GM19035 (cell line): Measurements from ENCODE around the gene DHTKD1.
"Not testable (repeated sequence)": the region's sequence is repeated elsewhere in the genome, so short reads cannot be mapped to it uniquely, and the experiment has no call there.

Source experiments
- ATAC-seq: cut with Tn5 transposase; IDR thresholded peaks from one replicate; pipeline ENCODE4 v1.9.1; 2021; ENCODE audit not compliant: unreplicated experiment

Gene DHTKD1

DNA sequence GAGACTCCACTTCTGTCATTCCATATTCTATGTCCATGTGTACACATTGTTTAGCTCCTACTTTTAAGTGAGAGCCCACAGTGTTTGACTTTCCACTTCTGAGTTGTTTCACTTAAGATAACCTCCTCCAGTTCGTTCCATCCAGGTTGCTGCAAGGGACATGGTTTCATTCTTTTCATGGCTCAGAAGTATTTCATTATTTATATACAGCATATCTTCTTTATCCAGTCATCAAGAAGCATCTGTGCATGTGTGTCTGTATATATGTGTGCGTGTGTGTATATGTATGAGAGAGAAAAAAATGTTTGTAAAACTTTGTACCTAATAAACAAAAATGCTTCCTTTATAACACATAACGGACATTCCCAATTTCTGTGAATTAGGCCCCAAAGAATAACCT is 66.9 kb downstream of the DHTKD1 start:
- ATAC-seq, result no peak

DNA sequence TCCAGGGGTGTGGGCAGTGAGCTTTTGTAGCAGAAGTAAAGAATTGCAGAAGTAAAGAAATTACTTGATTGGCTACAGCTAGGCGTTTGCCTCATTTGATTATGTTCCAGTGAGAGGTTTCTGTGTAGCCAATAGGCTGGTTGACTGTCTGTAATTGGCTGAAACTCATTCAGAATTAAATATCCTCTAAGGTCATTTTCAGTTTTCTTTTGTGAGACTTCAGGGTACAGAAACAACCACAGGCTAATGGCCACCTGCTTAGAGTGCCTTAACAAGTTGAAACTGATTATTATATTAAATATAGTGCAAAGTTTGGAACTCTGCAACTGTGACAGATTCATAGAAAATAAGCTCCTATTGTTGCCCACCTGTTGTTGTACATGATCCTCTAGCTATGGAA is 71.3 kb downstream of the DHTKD1 start:
- ATAC-seq, result no peak

DNA sequence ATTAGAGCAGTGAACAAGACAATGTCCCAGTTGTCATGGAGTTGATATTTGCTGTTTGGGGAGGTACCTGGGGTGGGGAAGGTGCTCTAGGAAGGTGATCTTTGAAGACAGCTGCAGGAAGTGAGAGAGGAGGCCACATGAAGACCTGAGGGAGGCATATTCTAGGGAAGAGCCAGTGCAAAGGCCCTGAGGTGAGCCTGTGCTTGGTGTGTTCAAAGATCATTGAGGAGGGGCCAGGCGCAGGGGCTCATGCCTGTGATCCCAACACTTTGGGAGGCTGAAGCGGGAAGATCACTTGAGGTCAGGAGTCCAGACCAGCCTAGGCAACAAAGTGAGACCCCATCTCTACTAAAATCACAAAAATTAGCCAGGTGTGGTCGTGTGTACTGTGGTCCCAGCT is 75.8 kb downstream of the DHTKD1 start:
- ATAC-seq, result no peak

DNA sequence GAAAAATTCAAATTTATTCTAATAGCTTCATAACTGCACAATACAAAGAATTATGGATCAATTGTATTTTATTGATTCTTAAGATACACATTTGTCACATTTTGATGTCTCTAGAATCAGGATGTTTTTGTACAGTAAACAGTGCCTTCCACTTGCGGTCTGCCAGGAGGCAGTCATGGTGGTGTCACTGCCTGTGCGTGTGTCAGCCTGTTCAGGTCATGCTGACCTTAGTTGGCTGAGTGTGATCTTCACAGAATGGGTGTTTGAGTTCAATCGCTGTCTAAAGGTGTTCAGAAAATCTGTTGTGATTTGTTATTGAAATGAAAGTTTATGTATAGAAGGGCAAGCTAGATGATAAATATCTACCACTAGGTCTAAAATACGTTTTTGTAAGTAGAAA is 81.4 kb downstream of the DHTKD1 start:
- ATAC-seq, result no peak

DNA sequence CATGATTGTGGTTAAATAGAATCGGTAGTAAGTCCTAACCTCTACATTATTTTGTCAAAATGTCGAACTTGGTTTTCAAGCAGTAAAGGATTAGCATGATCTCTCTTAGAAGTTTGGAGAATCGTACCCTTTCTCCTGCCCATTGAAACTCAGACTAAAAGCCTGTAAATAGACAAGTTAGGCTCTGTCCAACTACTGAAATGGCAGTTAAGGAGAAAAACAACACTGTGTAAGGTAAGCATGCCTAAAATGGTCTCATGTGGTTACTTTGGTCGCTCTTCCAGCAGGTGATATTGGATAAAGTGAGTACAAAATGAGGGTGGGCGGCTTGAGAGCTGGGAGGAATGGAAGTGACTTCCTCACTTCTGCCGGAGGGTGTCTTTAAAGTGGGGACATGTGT is 85.8 kb downstream of the DHTKD1 start:
- no peak for ATAC-seq

DNA sequence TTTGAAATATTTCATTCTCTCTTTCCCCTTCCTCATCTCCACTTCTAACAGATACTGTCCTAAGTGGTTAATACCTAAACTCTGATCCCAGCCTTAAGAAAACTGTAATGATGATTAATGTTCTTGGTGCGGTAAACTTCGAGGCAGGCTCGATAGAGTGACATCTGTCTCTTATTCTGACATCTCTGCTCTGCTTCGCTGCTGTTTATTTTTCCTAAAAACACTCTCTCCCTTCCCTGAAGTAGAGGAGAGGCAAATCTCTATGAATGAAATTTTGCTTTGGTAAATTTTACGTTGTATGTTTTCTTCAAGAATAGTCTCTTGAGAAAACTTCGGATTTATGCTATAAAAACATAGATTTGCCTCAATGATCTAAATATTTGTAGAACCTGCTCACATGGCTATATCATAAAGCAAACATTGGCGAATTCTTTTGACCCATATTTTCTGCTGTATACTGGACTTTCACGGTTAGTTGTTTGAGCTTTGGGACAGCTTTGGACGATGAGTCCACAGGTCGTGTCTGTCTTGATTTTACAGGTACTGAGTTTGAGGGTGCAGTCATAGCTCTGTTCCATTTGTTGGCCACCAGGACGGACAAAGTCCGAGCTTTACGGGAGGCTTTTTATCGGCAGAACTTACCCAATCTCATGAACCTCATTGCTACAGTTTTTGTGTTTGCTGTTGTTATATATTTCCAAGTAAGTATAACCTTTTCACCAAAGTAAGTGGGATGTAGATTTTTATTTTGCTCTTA is 87.8 kb downstream of the DHTKD1 start:
- ATAC-seq, result no peak

DNA sequence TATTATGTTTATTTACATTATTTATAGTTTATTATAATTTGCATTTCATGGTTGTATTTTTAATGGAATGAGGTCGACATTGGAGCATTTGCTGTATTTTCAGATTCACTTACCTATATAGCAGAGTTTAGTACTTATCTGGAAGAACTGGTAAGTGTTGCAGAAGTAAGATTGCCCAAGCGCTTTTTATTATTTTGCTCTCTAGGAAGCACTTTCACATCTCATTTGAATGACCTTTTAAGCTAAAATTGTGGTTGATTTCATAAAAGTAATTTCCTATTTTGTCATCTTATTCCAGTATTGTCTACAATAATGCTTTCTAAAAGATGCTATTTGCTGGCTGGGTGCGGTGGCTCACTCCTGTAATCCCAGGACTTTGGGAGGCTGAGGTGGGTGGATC is 89.4 kb downstream of the DHTKD1 start:
- no peak for ATAC-seq

DNA sequence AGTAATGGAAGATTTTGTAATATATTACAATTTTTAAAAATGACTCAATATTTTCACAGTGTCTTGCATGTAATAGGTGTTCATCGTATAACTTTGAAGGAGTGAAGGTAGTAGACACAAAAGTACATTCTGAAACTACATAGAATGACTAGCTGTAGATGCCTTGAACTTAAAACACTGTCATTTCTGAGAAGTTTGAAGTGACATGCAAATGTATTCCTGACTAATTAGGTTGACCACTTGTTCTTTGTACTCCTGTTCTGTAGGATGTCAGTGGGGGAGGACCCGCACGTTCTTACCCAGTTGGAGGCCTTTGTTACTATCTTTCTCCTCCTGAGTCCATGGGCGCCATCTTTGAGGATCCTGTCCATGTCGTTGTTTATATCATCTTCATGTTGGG is 91.9 kb downstream of the DHTKD1 start:
- no peak for ATAC-seq

DNA sequence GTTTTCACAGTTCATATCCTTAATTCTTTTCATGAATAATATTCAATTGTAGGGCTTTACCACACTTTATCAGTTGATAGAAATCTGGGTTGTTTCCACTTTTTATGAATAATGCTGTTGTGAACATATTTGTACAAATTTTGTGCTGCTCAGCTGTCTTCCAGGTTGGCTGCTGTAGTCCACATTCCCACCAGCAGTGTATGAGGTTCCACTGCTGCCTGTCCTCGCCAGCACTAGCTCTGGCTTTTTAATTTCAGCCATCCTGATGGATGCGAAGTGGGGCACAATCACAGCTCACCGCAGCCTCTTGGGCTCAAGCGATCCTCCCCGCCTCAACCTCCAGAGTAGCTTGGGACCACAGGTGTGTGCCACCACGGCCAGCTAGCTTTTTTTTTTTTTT is 94.2 kb downstream of the DHTKD1 start:
- ATAC-seq, result no peak

DNA sequence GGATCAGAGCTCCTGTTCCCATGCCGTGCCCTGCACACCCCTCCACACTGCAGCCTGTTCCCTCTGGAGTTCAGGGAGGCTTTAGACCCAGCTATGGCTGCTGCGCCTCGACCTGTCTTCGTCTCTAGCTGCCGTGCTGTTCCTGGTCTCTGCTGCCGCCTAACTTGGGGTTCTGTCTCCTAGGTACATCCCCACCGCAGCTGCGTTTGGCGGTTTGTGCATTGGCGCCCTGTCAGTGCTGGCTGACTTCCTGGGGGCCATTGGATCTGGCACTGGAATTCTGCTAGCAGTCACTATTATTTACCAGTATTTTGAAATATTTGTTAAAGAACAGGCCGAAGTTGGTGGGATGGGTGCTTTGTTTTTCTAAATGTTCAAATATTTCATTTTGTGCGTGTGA is 95.3 kb downstream of the DHTKD1 start:
- no peak for ATAC-seq

DNA sequence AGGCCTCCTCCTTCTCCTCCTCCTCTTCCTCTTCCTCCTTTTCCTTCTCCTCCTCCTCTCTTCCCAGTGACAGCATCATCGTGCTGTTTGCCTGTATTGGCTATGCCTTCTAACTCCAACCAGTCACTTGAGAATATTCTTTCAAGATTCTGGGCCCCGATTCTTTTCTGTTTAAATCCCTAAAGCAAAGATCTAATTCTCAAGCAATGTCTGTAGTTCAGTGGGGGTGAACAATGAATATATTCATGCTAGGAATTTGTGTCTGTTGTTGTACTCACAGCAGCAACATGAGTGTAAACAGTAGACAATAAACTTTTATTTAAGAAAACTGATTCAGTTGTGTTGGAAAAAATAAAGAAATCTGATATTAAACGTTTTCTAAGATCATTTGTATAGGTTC is 96.3 kb downstream of the DHTKD1 start:
- ATAC-seq, result no peak

DNA sequence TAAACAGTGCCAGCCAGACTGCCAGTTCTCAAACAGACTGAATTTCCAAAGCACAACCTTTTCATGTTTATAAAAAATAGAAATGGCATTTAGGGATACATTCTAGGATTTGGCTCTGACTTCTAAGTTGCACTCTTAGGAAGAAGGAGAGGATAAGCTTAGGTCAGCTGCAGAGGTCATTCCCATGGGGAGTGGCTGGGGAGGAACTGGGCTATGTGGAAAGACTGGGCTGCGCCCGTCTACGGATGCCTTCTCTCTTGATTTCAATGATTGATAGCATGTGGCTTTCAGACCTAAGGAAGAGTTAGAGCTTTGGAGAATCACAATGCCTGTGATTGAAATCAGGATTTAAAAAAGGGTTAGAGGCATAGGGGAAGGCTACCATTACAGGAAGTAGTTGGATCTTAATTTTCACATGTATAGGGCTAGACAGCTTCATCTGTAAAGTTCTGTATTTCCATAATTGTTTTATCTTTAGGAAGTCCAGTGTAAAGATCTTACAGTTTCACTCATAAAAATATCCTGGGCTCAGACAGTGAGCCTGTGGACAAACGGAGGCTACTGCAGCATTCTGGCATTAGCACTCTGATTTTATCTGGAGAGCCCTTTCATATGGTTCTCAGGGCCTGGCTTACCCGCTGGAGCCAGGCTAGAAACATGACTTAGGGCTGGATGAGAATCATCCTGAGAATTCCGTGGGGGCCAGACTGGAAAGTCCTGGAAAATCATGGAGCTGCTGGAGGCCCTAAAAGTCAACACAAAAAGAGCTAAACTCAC is 97.4 kb downstream of the DHTKD1 start:
- ATAC-seq, result no peak

DNA sequence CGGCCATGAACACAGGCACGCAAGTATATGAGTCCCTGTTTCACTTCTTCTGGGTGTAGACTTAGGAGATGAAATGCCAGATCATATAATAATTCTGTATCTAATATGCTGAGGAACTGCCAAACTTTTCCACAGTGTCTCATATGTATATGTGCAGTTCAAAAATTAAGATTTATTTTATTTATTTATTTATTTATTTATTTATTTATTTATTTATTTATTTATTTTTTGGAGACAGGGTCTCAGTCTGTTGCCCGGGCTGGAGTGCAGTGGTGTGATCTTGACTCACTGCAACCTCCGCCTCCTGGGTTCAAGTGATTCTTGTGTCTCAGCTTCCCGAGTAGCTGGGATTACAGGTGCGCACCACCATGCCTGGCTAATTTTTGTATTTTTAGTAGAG is 102.8 kb downstream of the DHTKD1 start:
- not testable (repeated sequence) for ATAC-seq
